Osteocyte (in vitro differentiated cells): ENCODE measurements around the gene ZNF214. TPM values are rescaled to one million over a fixed set of nuclear protein-coding genes. Genes with fewer than 3 reads are reported as not detected.

ENCODE experiments used
- DNase-seq: peaks from one replicate; pipeline ENCODE4 v3.0.0; 2021; ENCODE audit warnings: mixed read lengths; ENCODE audit not compliant: unreplicated experiment; ENCODE audit errors: extremely low spot score
- H3K27ac Mint-ChIP-seq: one replicate; pipeline ENCODE4 v1.8.0; 2021; ENCODE audit warnings: mild to moderate bottlenecking, mixed read lengths; ENCODE audit not compliant: unreplicated experiment
- H3K27me3 Mint-ChIP-seq: one replicate; pipeline ENCODE4 v1.8.0; 2021; ENCODE audit warnings: mixed read lengths; ENCODE audit not compliant: unreplicated experiment
- H3K36me3 Mint-ChIP-seq: one replicate; pipeline ENCODE4 v1.8.0; 2021; ENCODE audit warnings: mixed read lengths; ENCODE audit not compliant: unreplicated experiment
- H3K4me1 Mint-ChIP-seq: one replicate; pipeline ENCODE4 v1.8.0; 2021; ENCODE audit warnings: mixed read lengths; ENCODE audit not compliant: unreplicated experiment
- H3K4me3 Mint-ChIP-seq: one replicate; pipeline ENCODE4 v1.8.0; 2021; ENCODE audit warnings: mild to moderate bottlenecking, moderate library complexity, mixed read lengths; ENCODE audit not compliant: unreplicated experiment
- H3K9me3 Mint-ChIP-seq: one replicate; pipeline ENCODE4 v1.8.0; 2021; ENCODE audit warnings: mixed read lengths; ENCODE audit not compliant: unreplicated experiment
- total RNA-seq: library from RNA; stranded (reverse); gene quantifications from 2 replicates; pipeline ENCODE4 v1.2.1, GENCODE V29; 2021
- TF ChIP-seq, protein P1 (sequence below): fragments of 200-600 bp; sonication (generic); IDR thresholded peaks from 2 replicates; pipeline ENCODE4 v1.5.0; 2021; ENCODE audit warnings: antibody characterized with exemption, mild to moderate bottlenecking, moderate library complexity

ZNF214 gene
- total RNA-seq, 1 donor from 2014 or later = 2.3 TPM

DNA sequence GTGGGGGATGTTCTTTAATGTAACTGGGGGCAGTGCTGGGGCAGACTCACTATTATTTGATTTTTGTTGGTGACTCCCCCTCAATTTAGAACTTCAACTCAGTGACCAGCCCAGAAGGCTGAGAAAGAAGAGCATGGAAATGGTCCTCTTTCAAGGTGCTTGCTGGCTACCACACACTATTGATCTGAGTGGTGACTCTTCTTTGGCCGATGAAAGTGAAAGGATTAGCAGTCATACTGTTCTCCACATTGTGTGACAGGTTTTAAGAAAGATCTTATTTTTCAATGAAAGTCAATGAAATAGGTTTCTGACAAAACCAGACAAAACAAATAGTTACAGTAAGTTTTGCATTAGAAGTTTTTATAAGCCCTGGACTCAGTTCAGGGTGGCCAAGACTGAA, 30.0 kb upstream of the ZNF214 start:
- Mint-ChIP-seq H3K4me1 (no peaks in the 10 kb centered on the region), H3K4me3 (no peak overlapping the region), H3K9me3 (no peaks in the 10 kb centered on the region), H3K36me3 (no peaks in the 10 kb centered on the region), H3K27me3 (peaks cover 4% of the 10 kb centered on the region), H3K27ac (no peak overlapping the region)
- DNase-seq = no peak
- TF ChIP-seq, protein P1, sequence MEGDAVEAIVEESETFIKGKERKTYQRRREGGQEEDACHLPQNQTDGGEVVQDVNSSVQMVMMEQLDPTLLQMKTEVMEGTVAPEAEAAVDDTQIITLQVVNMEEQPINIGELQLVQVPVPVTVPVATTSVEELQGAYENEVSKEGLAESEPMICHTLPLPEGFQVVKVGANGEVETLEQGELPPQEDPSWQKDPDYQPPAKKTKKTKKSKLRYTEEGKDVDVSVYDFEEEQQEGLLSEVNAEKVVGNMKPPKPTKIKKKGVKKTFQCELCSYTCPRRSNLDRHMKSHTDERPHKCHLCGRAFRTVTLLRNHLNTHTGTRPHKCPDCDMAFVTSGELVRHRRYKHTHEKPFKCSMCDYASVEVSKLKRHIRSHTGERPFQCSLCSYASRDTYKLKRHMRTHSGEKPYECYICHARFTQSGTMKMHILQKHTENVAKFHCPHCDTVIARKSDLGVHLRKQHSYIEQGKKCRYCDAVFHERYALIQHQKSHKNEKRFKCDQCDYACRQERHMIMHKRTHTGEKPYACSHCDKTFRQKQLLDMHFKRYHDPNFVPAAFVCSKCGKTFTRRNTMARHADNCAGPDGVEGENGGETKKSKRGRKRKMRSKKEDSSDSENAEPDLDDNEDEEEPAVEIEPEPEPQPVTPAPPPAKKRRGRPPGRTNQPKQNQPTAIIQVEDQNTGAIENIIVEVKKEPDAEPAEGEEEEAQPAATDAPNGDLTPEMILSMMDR = no peak

DNA sequence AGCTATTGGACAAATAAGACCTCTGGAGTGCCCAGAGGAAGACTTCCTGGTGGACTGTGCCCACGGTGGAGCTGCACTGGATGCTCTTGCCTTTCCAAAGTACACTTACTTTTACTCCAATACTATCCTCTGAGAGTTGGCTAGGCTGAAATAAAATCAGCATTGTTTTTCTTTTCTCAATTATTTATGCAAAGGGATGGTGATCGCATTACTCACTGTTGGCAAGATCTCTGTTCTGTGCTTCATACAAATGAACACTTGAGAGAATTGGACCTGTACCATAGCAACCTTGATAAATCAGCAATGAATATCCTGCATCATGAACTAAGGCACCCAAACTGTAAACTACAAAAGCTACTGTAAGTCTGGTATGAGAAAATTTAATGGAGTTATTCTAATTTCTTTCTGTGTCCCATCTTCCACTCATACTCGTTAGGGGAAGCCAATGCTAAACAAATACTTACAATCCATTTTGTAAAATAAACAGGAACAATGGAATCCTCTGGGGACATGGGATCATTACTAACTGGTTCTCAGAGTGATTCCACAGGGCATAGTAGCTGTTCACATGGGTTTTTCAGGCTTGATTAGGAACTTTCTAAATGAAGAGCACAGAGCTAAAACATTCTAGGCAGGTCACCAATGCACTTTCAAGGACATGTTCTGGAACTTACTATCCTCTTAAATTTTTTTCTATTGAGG, 26.5 kb upstream of the ZNF214 start:
- no peak for DNase-seq

DNA sequence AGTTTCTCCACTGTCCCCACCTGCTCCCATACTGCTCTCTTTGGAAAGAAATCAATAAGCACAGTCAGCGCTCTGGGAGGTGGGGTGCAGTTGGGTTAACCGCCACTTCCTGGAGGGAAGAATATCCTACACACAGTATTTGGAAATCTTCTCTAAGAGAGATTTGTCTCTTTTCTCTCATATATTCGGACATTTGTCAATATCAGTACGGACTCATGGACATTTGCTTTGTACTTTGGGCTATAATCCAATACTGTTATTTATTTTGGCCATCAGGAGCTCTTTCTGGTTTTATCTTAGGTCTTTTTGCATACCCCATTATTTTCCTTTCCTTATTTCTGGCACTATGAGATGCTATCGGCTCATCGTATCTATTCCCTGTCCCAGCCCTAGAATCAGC, 13.9 kb upstream of the ZNF214 start:
- no peak overlapping the region for H3K4me3 Mint-ChIP-seq
- no peaks in the 10 kb centered on the region for H3K36me3 Mint-ChIP-seq
- no peak for DNase-seq
- H3K27me3 Mint-ChIP-seq = peaks cover 18% of the 10 kb centered on the region
- TF ChIP-seq, protein P1 = no peak
- no peaks in the 10 kb centered on the region for H3K4me1 Mint-ChIP-seq
- H3K9me3 Mint-ChIP-seq = no peaks in the 10 kb centered on the region
- no peak overlapping the region for H3K27ac Mint-ChIP-seq

More for the DNA sequence above, 26.5 kb upstream of the ZNF214 start:
- H3K27me3 Mint-ChIP-seq = peaks cover 3% of the 10 kb centered on the region
- H3K4me3 Mint-ChIP-seq = no peak overlapping the region
- H3K27ac Mint-ChIP-seq = no peak overlapping the region
- no peaks in the 10 kb centered on the region for H3K36me3 Mint-ChIP-seq
- no peaks in the 10 kb centered on the region for H3K4me1 Mint-ChIP-seq
- TF ChIP-seq, protein P1 = no peak
- H3K9me3 Mint-ChIP-seq = no peaks in the 10 kb centered on the region

DNA sequence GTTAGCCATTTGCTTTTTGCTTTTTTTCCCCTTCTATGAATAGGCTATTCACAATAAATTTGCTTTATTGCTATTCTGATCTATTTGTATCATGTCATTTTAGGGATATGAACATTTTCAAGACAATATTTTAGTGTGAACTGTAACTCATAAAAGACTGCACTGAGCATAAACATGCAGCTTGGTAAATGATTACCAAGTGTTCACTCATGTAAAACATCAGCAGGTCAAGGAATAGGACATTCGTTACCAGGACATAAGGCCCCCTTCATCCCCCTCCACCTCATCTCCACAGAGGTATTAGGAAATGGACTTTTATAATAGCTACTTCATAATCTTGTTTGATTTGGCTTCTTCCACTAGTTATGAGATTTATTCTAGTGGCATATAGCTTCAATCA, 12.5 kb upstream of the ZNF214 start:
- Mint-ChIP-seq H3K4me1 (no peaks in the 10 kb centered on the region), H3K27ac (no peak overlapping the region), H3K27me3 (peaks cover 27% of the 10 kb centered on the region), H3K4me3 (no peak overlapping the region), H3K9me3 (no peaks in the 10 kb centered on the region), H3K36me3 (no peaks in the 10 kb centered on the region)
- TF ChIP-seq, protein P1 = no peak
- no peak for DNase-seq

DNA sequence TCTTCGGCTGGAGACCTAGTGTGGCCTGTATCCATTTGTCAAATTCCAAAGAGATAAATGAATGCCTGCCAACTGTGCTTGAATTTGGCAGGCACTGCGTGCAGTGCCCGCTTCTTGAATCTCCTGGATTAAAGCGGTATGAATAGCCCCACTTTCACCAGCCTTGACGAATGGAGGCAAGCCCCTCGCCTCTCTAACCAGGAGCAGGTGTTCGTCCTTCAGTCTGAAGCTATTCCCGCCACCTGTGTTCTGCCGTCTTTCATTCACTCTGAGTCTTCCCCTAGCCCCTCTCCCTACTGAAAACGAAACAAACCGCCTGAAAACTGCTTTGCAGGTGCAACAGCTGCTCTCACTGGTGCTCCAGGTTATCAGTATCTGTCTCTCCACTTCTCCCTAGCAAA, 11.3 kb upstream of the ZNF214 start:
- TF ChIP-seq, protein P1 = no peak
- no peaks in the 10 kb centered on the region for H3K9me3 Mint-ChIP-seq
- H3K4me1 Mint-ChIP-seq = no peaks in the 10 kb centered on the region
- H3K27ac Mint-ChIP-seq = no peak overlapping the region
- peaks cover 32% of the 10 kb centered on the region for H3K27me3 Mint-ChIP-seq
- no peaks in the 10 kb centered on the region for H3K36me3 Mint-ChIP-seq
- no peak for DNase-seq
- no peak overlapping the region for H3K4me3 Mint-ChIP-seq
